Stomach smooth muscle (tissue), 2 donors: ENCODE results near the gene KLC3.
A peak's percentile ranks its signal among the peaks of the same experiment; 100 is the strongest.

Experiments used
- H3K27ac ChIP-seq: one replicate; pipeline ENCODE4 v1.7.0; 2013; ENCODE audit warnings: mild to moderate bottlenecking, low read length, inconsistent platforms
- H3K27me3 ChIP-seq, 2 donors: one replicate each; pipeline ENCODE4 v1.7.0; 2013; ENCODE audit warnings: low read length in 2 of 2; ENCODE audit not compliant: insufficient read depth in 2 of 2, control insufficient read depth in 1 of 2
- H3K36me3 ChIP-seq, 2 donors: one replicate each; pipeline ENCODE4 v1.7.0; 2013; ENCODE audit warnings: low read length in 2 of 2; ENCODE audit not compliant: control insufficient read depth in 2 of 2, insufficient read depth in 2 of 2
- H3K4me1 ChIP-seq: one replicate; pipeline ENCODE4 v1.7.0; 2013; ENCODE audit warnings: low read length; ENCODE audit not compliant: control insufficient read depth, insufficient read depth
- H3K4me3 ChIP-seq, 2 donors: one replicate each; pipeline ENCODE4 v1.7.0; 2013; ENCODE audit warnings: low read length in 2 of 2
- H3K9ac ChIP-seq, 2 donors: one replicate each; pipeline ENCODE4 v1.7.0; 2013; ENCODE audit warnings: low read length in 2 of 2, mild to moderate bottlenecking in 1 of 2
- H3K9me3 ChIP-seq, 2 donors: one replicate each; pipeline ENCODE4 v1.7.0; 2013; ENCODE audit warnings: low read length in 2 of 2; ENCODE audit not compliant: control insufficient read depth in 2 of 2
- donor health status: healthy.
- donor health status: Pancreatic carcinoma.

Gene KLC3

DNA sequence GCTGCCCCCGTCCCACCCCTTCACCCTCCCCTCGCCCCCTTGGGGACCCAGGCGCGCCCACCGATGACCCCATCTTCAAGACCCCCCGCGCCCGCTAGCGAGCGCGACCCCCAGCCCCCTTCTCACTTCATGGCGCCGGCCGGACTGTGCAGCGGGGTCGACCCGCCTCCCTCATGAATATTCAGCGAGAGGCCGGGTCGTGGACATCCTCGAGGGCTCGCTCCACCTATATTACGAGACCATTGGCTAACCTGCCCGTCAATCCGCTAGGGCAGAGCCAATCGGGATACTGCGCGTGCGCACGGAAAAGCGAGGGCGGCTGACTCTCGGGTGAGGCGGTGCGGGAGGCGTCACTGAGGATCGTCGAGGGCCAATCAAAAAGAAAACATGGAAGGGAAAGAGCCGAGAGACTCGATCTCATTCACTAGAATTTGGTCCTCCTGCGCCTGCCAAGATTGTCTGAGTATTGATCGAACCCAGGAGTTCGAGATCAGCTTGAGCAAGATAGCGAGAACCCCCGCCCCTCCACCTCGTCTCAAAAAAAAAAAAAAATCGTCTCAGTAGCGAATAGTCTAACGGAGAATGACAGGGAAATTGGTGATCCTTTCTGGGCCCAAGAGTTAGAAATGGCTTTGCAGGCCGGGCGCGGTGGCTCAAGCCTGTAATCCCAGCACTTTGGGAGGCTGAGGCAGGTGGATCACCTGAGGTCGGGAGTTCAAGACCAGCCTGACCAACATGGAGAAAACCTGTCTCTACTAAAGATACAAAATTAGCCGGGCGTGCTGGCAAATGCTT is 30.1 kb downstream of the KLC3 start, which contains the start of gene ERCC2:
Gene ERCC2, minus strand, starts transcription at position 164 of the 795 bp plus-strand sequence. Its CDS starts 33 bp downstream, at position 131.
- H3K9ac ChIP-seq = peak within 1 kb of the TSS; percentile 71 to 76
- H3K4me3 ChIP-seq = peak within 1 kb of the TSS; percentile 82 to 86
- peaks cover 12% of the 10 kb centered on the region for H3K4me1 ChIP-seq
- no peaks in the 10 kb centered on the region for H3K36me3 ChIP-seq
- peak within 1 kb of the TSS; percentile 55 for H3K27ac ChIP-seq
- H3K9me3 ChIP-seq = no peaks in the 10 kb centered on the region
- no peaks in the 10 kb centered on the region for H3K27me3 ChIP-seq

DNA sequence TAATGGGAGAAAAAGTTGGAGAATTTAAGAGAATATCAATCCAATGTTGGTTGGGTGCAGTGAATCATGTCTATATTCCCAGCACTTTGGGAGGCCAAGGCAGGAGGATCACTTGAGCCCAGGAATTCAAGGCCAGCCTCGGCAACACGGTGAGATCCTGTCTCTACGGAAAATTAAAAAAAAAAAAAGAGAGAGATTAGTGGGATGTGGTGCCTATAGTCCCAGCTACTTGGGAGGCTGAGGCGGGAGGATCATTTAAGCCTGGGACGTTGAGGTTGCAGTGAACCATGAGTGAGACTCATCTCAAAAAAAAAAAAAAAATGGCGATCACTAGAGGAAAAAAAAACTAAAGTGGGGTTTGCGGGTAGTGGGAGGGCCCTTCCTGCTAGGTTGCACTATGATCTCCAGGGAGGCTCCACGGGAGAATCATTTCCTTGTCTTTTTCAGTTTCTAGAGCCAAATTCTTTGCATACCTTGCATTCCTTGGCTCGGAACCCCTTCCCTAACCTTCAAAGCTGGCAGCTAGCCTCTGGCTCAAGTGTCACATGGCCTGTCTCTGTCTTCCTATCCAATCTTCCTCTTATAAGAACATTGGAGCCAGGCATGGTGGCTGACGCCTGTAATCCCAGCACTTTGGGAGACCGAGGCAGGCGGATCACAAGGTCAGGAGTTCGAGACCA is 35.6 kb downstream of the KLC3 start:
- Histone ChIP-seq H3K9me3 (no peaks in the 10 kb centered on the region), H3K27ac (no peak overlapping the region), H3K4me1 (peaks cover 4% of the 10 kb centered on the region), H3K4me3 (no peak overlapping the region), H3K27me3 (no peaks in the 10 kb centered on the region), H3K9ac (no peak overlapping the region), H3K36me3 (no peaks in the 10 kb centered on the region)

DNA sequence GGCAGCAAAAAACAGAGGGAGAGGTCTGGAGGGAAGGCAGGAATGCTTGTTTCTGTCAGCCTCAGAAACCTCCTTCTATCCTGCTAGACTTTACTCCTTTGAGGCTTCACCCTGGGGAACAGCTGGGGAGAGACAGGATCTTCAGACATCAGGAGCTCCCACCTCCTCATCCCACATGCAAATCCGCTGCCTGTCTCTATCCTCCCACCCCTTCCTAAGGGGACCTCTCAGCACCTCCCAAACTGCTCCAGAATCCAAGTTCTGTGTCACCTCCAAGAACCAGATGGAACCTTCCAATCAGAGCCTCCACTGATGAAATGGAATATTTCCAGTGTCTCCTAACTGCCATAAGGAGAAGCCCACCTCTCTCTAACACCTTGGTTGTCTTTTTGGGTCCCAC is 39.6 kb downstream of the KLC3 start:
- Histone ChIP-seq H3K9ac (no peak overlapping the region), H3K4me1 (peaks cover 4% of the 10 kb centered on the region), H3K27me3 (peaks cover 4% of the 10 kb centered on the region in 2 donors), H3K27ac (no peak overlapping the region), H3K9me3 (no peaks in the 10 kb centered on the region), H3K4me3 (no peak overlapping the region), H3K36me3 (no peaks in the 10 kb centered on the region)

DNA sequence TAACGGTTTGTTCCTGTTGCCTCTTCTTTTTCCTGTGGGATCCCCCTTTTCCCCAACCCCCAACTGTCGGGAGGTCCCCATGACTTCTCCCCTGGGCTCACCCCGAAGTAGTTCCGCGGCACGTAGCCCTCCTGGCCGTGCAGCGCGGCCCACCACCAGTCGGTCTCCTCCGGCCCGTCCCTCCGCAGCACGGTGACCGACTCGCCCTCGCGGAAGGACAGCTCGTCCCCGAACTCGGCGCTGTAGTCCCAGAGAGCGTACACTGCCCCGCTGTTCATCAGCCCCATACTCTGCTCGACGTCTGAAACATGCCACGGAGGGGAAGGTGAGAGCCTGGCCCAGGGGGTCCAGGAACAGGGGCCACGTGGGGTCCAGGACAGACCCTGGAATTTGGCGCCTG is 41.9 kb downstream of the KLC3 start:
- Histone ChIP-seq H3K4me3 (no peak overlapping the region), H3K9me3 (no peaks in the 10 kb centered on the region), H3K27me3 (peaks cover 15 to 24% of the 10 kb centered on the region in 2 donors), H3K9ac (no peak overlapping the region), H3K4me1 (peaks cover 10% of the 10 kb centered on the region), H3K36me3 (no peaks in the 10 kb centered on the region), H3K27ac (no peak overlapping the region)

DNA sequence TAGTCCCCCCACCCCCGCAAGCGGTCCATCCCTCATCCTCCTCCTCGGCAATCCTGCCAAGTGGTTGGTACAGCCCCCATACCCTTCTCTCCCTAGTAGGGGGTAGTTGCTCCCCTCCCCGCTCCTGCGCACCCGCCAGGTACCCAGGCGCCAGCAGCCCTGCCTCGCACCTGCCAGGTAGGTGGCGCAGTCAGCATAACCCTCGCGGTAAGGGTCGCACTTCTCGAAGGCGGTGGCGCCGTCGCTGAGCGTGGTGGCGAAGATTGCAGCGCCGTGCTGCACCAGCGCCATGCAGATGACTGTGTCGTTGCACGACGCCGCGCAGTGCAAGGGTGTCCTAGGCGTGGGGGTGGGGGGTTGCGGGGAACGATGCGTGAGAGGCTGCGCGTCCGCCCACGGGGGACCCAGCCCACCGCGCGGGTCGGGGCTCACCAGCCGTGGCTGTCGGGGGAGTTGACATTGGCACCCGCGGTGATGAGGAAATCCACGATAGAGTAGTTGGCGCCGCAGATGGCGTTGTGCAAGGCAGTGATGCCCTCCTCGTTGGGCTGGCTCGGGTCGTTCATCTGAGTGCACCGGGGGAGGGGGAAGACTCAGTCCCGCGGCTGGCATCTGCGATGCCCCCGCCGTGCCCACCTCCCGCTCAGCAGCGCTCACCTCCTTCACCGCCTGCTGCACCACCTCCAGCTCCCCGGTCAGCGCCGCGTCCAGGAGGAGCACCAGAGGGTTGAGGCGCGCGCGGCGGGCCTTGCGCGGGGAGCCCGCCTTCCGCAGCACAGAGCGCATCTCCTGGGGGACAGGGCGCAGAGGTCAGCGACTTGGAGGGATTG is 45.1 kb downstream of the KLC3 start:
- Histone ChIP-seq H3K4me1 (peaks cover 10% of the 10 kb centered on the region), H3K27ac (no peak overlapping the region), H3K9me3 (no peaks in the 10 kb centered on the region), H3K9ac (no peak overlapping the region), H3K4me3 (no peak overlapping the region), H3K27me3 (peaks cover 15 to 26% of the 10 kb centered on the region in 2 donors), H3K36me3 (no peaks in the 10 kb centered on the region)

DNA sequence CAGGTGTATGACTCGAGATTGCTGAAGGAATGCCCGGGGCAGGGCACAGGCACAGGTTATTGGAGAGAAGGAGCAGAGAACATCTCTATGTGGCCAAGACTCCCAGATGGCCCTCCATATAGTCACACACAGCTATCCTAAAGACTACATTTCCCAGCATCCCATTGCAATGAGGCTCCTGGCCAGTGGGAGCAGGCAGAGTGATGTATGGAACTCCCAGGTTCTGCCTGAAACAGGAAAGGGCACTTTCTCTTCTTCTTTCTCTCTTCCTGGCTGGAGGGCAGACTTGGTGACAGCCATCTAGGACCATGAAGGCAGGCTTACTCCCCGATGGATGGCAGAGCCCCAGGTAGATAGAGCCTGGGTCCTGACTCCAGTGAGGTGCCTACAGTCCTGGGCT is 50.8 kb downstream of the KLC3 start:
- Histone ChIP-seq H3K36me3 (no peaks in the 10 kb centered on the region), H3K4me1 (no peaks in the 10 kb centered on the region), H3K27ac (no peak overlapping the region), H3K9ac (no peak overlapping the region), H3K9me3 (no peaks in the 10 kb centered on the region), H3K27me3 (peaks cover under 1 to 16% of the 10 kb centered on the region in 2 donors), H3K4me3 (no peak overlapping the region)

DNA sequence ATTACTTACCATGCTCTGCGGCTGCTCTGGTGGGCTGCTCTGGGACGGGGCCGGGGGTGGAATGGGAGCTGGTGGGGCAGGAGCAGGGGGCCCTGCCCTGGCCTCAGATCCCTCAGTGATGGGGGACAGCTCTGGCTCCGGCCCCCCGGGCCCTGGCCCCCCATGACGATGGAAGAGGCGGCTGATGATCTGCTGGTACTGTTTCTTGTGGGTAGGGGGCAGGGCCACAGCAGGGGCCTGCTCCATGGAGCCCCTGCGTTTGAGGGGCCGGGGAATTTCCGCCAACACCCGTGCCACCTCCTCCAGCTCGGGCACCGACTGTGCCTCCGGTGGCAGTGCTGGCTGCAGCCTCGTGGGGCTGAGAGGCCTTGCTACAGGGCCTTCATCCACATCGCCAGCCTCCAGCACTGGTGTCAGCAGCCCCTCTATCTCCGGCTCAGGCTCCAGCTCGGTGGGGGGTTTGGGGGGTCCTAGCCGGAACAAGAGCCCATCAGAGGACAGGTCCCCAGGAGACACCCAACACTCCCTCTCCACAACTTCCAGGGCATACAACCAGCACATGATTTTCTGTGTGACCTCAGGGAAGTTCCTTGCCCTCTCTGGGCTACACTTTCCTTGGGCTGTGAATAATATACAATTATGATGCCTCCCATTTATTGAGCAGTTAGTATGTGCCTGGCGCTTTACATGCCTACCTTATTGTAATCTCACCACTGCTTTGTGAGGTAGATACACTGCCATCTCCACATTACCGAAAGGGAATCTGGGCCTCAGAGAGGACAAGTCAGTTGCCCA is 51.5 kb downstream of the KLC3 start:
- Histone ChIP-seq H3K9ac (no peak overlapping the region), H3K27ac (no peak overlapping the region), H3K4me3 (no peak overlapping the region), H3K36me3 (no peaks in the 10 kb centered on the region), H3K27me3 (peaks cover 0 to 10% of the 10 kb centered on the region in 2 donors), H3K9me3 (no peaks in the 10 kb centered on the region), H3K4me1 (no peaks in the 10 kb centered on the region)

DNA sequence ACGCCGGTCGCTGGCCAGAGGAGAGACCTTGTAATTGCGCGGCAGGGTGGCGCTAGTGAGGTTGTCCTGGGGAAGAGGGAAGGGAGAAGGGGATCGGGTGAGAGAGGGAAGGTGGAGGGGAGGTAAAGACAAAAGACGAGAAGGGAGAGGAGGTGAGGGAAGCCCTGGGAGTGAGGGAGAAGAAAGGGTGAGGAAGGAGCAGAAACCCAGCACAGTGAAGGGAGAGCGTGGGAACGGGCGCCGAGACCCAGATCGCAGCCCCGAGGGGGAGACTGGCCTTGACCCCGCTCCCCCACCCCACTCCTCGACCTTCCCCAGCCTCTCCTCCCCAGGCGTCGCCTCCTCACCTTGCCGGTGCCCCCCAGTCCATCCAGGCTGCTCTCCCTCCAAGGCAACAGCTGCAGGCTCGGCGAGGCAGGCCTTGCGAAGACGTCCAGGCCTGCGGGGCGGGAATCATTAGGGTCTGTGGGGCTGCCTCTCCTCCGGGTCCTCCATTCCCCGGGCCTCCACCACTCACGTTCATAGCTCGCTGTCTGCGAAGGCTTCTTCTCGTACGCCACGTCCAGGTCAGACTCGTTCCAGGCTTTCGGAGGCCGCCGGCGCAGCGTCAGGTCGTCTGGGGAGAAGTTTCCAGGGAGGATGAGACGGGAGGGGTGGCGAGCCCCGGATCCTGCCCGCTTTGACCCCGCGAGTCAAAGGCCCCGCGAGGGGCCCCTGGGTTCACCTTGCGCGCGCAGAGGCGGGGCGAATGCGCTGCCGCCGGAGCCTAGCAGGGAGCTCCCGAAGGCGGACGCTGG is 55.5 kb downstream of the KLC3 start:
- no peaks in the 10 kb centered on the region for H3K9me3 ChIP-seq
- H3K9ac ChIP-seq = no peak overlapping the region
- H3K27me3 ChIP-seq = peaks cover 0 to 9% of the 10 kb centered on the region in 2 donors
- H3K4me1 ChIP-seq = peaks cover 10% of the 10 kb centered on the region
- no peaks in the 10 kb centered on the region for H3K36me3 ChIP-seq
- H3K4me3 ChIP-seq = no peak overlapping the region
- no peak overlapping the region for H3K27ac ChIP-seq

DNA sequence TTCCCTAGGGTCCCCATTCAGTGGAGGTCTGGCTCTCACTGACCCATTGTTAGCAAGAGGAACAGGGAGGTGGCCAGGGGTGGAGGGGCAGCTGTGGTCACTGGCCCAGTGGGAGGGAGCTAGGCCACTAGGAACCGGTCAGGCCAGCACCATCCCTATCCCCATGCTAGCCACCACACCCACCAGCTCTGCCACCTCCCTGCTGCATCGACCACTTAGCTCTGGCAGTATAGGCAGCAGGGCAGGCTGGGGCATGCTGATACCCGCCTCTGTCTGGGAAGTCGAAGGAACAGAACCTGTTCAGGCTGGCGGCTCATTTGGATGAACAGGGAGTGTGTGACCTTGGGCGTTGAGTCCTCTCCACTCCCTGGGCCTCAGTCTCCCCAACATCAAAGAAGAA is 59.6 kb downstream of the KLC3 start:
- Histone ChIP-seq H3K9me3 (no peaks in the 10 kb centered on the region), H3K4me3 (no peak overlapping the region), H3K4me1 (peaks cover 27% of the 10 kb centered on the region), H3K27me3 (peaks cover 19 to 33% of the 10 kb centered on the region in 2 donors), H3K27ac (no peak overlapping the region), H3K9ac (no peak overlapping the region), H3K36me3 (no peaks in the 10 kb centered on the region)
